Endothelial cell of umbilical vein (primary cell): ENCODE measurements around the gene AFF1. TPM values are rescaled to one million over a fixed set of nuclear protein-coding genes. Genes with fewer than 3 reads are reported as not detected.
A peak's percentile ranks its signal among the peaks of the same experiment; 100 is the strongest.

Experiments used
- BruUV-seq: library from RNA; stranded (reverse); fragments of 400-500 nt; replicated peaks from 2 replicates; lab custom pipeline; 2021; lab: Mats Ljungman, UMichigan
- CTCF ChIA-PET: fragments of 300-600, 350-600 bp; sonication (Branson Sonifier 250); formaldehyde crosslinking; loops from one replicate; lab custom pipeline; 2021; ENCODE audit warnings: antibody characterized with exemption, inconsistent platforms; lab: Charles Lee
- POLR2A ChIA-PET: fragments of 300-600, 350-600 bp; sonication (Branson Sonifier 250); formaldehyde crosslinking; loops from one replicate; lab custom pipeline; 2021; ENCODE audit warnings: antibody characterized with exemption, inconsistent platforms; lab: Charles Lee
- DNase-seq: peaks from one replicate; pipeline ENCODE4 v3.0.0-alpha.2; 2011; ENCODE audit warnings: low read depth, low spot score
- FAIRE-seq: peaks from 2 replicates; lab custom pipeline; 2011; peaks lifted over from hg19 to GRCh38; lab: Jason Lieb, UNC
- H2AFZ ChIP-seq: 2 replicates; pipeline ENCODE4 v1.6.0; 2012; ENCODE audit warnings: low read depth, low read length, control low read depth, inconsistent platforms
- H3K27ac ChIP-seq: 2 replicates; pipeline ENCODE4 v1.5.1; 2011; ENCODE audit warnings: low read depth, mild to moderate bottlenecking, control low read depth, low read length, moderate library complexity; ENCODE audit not compliant: insufficient read depth
- H3K27me3 ChIP-seq, 2 experiments: 2 replicates each; pipeline versions ENCODE4 v1.6.0 to v1.6.1; 2011; ENCODE audit warnings: low read length in 2 of 2, mixed read lengths in 1 of 2; ENCODE audit not compliant: control insufficient read depth in 2 of 2, insufficient read depth in 2 of 2
- H3K36me3 ChIP-seq, 2 experiments: 2 replicates in 1 of 2; 3 replicates in 1 of 2; pipeline ENCODE4 v1.5.1; 2011; ENCODE audit warnings: low read length in 2 of 2, mild to moderate bottlenecking in 1 of 2, moderate library complexity in 1 of 2; ENCODE audit not compliant: control insufficient read depth in 2 of 2, insufficient read depth in 2 of 2; ENCODE audit errors: extremely low read depth in 1 of 2
- H3K4me1 ChIP-seq: 3 replicates; pipeline ENCODE4 v1.5.1; 2011; ENCODE audit warnings: mild to moderate bottlenecking, low read length; ENCODE audit not compliant: control insufficient read depth, insufficient read depth; ENCODE audit errors: extremely low read depth
- H3K4me2 ChIP-seq: 2 replicates; pipeline ENCODE4 v1.6.1; 2011; ENCODE audit warnings: low read length, control low read depth, mixed read lengths; ENCODE audit not compliant: insufficient read depth
- H3K4me3 ChIP-seq, 3 experiments: fragments of 200-600 bp in 1 of 3; sonication (generic), shearing (Covaris generic) in 1 of 3; replicated peaks in 1 of 3; 2 replicates each; pipeline ENCODE4 v1.5.1; 2011 to 2016; ENCODE audit warnings: control low read depth in 3 of 3, low read length in 3 of 3, mild to moderate bottlenecking in 2 of 3, inconsistent platforms in 1 of 3, low read depth in 1 of 3, moderate library complexity in 1 of 3; ENCODE audit not compliant: insufficient read depth in 1 of 3
- H3K79me2 ChIP-seq: 2 replicates; pipeline ENCODE4 v1.6.0; 2012; ENCODE audit warnings: low read length, inconsistent platforms; ENCODE audit not compliant: control insufficient read depth, insufficient read depth
- H3K9ac ChIP-seq: replicated peaks from 2 replicates; pipeline ENCODE3; 2011; ENCODE audit warnings: low read length, control low read depth; ENCODE audit not compliant: insufficient read depth; ENCODE audit errors: extremely low read depth
- H3K9me1 ChIP-seq: replicated peaks from 3 replicates; pipeline ENCODE4 v1.6.0; 2011; ENCODE audit warnings: mild to moderate bottlenecking, low read length; ENCODE audit not compliant: control insufficient read depth, insufficient read depth; ENCODE audit errors: extremely low read depth
- H3K9me3 ChIP-seq: replicated peaks from 2 replicates; pipeline ENCODE4 v1.5.1; 2012; ENCODE audit warnings: low read length, inconsistent platforms; ENCODE audit not compliant: control insufficient read depth, insufficient read depth
- H4K20me1 ChIP-seq: replicated peaks from 2 replicates; pipeline ENCODE3; 2011; ENCODE audit warnings: mild to moderate bottlenecking, low read length; ENCODE audit not compliant: control insufficient read depth, insufficient read depth; ENCODE audit errors: extremely low read depth
- EZH2 ChIP-seq: IDR thresholded peaks from 2 replicates; pipeline ENCODE4 v1.6.1; 2012; ENCODE audit warnings: borderline replicate concordance, low read depth, mild to moderate bottlenecking, moderate library complexity, low read length, inconsistent platforms; ENCODE audit not compliant: severe bottlenecking
- FOS ChIP-seq: IDR thresholded peaks from 2 replicates; pipeline ENCODE4 v1.6.1; 2011; ENCODE audit warnings: mild to moderate bottlenecking, low read length, moderate library complexity, borderline replicate concordance; ENCODE audit not compliant: insufficient read depth
- GATA2 ChIP-seq: IDR thresholded peaks from 2 replicates; pipeline ENCODE4 v1.7.0; 2011; ENCODE audit warnings: low read depth, mild to moderate bottlenecking, moderate library complexity, mixed read lengths, low read length; ENCODE audit not compliant: insufficient read length, insufficient read depth
- JUN ChIP-seq: IDR thresholded peaks from 2 replicates; pipeline ENCODE4 v1.6.1; 2011; ENCODE audit warnings: borderline replicate concordance, low read depth; ENCODE audit not compliant: insufficient read length, insufficient read depth
- POLR2A ChIP-seq: IDR thresholded peaks from 2 replicates; pipeline ENCODE4 v1.6.1; 2012; ENCODE audit warnings: low read depth, mild to moderate bottlenecking, control low read depth, low read length
- POLR2AphosphoS5 ChIP-seq: IDR thresholded peaks from 2 replicates; pipeline ENCODE4 v1.6.1; 2012; ENCODE audit warnings: low read depth, mild to moderate bottlenecking, control low read depth, low read length, moderate library complexity; ENCODE audit not compliant: insufficient read depth
- dilution Hi-C: fragments of 300-500 bp; cut with MboI; formaldehyde crosslinking; loops from one replicate; pipeline ENCODE4 v1.15.0; 2019; ENCODE audit warnings: low sequenced_read_pairs; ENCODE audit not compliant: extremely low pct_ligation_motif_present
- intact Hi-C: fragments of 100-400 bp; cut with micrococcal nuclease; formaldehyde crosslinking; loops from one replicate; pipeline ENCODE4 v1.10.0; 2022
- polyA plus RNA-seq, 4 experiments: library from polyadenylated mRNA; depleted of rRNA in 3 of 4; stranded (reverse) in 3 of 4; unstranded in 1 of 4; fragments of >200 nt; gene quantifications; 2 replicates each; pipeline versions ENCODE4 v1.2.1 to v1.2.3, GENCODE V29; 2011 to 2012; ENCODE audit warnings: missing spikeins in 1 of 4
- total RNA-seq: library from RNA; stranded (reverse); gene quantifications from 2 replicates; pipeline ENCODE4 v1.2.3, GENCODE V29; 2021
- TF ChIP-seq, protein P1 (sequence below): IDR thresholded peaks from 2 replicates; pipeline ENCODE4 v1.6.1; 2011; ENCODE audit not compliant: insufficient read depth, insufficient read length
- TF ChIP-seq, protein P2 (sequence below), 2 donors: IDR thresholded peaks; 1 replicate in 1 of 2; 2 replicates in 1 of 2; pipeline ENCODE4 v1.5.1; 2011; ENCODE audit warnings: low read length in 2 of 2, mild to moderate bottlenecking in 2 of 2, moderate library complexity in 2 of 2, control low read depth in 1 of 2, inconsistent platforms in 1 of 2, low read depth in 1 of 2; ENCODE audit not compliant: insufficient read depth in 1 of 2; ENCODE audit errors: extremely low read depth in 1 of 2

The AFF1 gene
- total and polyA plus RNA-seq, 2 donors (not counting 3 experiments of a cell fraction or from before 2014, with no cell fraction given) = 26.2 to 106 TPM

DNA sequence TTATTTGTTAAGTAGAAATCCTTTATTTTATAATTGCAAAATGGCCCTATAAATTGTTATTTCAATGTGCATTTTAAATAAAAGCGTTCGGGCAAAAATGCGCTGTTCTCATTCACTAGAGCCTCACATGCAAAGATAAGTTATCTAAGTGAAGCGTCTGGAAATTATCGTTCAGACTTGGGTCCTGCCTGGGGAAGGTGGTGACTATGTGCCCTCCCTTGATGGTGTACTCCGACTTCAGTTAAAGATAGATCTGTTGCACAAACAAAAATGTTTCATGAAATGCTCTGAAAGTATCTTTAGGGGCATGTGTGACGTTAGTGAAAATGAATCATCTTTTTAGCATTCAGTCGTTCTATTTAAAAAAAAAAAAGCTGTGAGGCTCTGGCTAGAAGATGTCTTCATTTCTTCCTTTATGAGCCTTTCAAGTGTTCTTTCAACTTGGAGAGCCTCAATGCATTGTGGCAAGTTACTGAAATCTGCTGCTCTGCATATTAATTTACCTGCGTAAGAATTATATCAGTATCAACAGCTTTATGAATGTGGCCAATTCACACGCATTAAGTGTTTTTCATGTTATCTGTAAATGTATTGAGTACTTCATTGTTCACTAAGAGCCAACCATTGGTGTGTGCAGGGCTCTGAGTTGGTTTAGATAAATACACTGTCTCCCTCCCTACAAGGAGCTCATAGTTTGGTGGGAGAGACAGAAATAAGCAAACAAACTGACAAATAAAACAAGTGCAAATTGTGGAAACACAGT, 83.0 kb downstream of the AFF1 start:
- dilution Hi-C loops = no loop called here
- Histone ChIP-seq H3K4me1 (peaks cover 27% of the 10 kb centered on the region), H3K36me3 (no peaks in the 10 kb centered on the region), H3K4me3 (no peak overlapping the region), H3K27ac (no peak overlapping the region), H3K79me2 (peaks cover 83% of the 10 kb centered on the region), H3K9me1 (peaks cover 3% of the 10 kb centered on the region), H3K9ac (no peak overlapping the region), H3K9me3 (no peaks in the 10 kb centered on the region), H2AFZ (no peak overlapping the region), H3K27me3 (no peaks in the 10 kb centered on the region), H3K4me2 (no peak overlapping the region), H4K20me1 (no peaks in the 10 kb centered on the region)
- BruUV-seq = no TSS peak
- POLR2A ChIA-PET = interaction anchor here (1.5 kb wide), 1 partner anchor 15 kb away, joined by 3 read pairs; no protein-coding TSS in a partner anchor
- intact Hi-C loops = no loop called here
- CTCF ChIA-PET = interaction anchor here (0.7 to 1.4 kb wide), 6 partner anchors 9 to 96 kb away, joined by 3 to 5 read pairs (median 3); no protein-coding TSS in a partner anchor
- no peak for DNase-seq
- FAIRE-seq = no peak
- TF ChIP-seq GATA2 (no peak), FOS (peak; percentile 6), POLR2A (no peak)
- TF ChIP-seq, protein P1, sequence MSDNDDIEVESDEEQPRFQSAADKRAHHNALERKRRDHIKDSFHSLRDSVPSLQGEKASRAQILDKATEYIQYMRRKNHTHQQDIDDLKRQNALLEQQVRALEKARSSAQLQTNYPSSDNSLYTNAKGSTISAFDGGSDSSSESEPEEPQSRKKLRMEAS = no peak

DNA sequence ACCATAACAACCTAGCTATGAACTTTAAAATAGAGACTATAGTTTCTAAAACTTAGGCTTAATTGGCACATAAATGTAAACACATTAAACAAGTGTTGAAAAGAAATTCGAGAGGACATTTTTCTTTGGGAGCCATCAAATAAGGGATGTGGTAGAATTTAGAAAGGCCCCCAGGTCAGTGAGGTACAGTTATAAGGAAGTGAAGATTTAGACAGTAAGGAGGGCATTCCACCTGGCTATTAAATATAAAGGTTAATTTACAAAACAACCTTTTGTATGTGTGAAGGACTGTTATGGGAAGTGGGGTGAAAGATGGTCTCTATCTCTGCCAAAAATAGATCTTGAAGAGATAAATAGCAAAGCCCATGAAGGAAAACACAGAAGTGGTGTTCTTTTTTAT, 83.9 kb downstream of the AFF1 start:
- no peak for TF ChIP-seq POLR2A
- no peak for TF ChIP-seq JUN
- no peak for TF ChIP-seq FOS
- TF ChIP-seq, protein P2, sequence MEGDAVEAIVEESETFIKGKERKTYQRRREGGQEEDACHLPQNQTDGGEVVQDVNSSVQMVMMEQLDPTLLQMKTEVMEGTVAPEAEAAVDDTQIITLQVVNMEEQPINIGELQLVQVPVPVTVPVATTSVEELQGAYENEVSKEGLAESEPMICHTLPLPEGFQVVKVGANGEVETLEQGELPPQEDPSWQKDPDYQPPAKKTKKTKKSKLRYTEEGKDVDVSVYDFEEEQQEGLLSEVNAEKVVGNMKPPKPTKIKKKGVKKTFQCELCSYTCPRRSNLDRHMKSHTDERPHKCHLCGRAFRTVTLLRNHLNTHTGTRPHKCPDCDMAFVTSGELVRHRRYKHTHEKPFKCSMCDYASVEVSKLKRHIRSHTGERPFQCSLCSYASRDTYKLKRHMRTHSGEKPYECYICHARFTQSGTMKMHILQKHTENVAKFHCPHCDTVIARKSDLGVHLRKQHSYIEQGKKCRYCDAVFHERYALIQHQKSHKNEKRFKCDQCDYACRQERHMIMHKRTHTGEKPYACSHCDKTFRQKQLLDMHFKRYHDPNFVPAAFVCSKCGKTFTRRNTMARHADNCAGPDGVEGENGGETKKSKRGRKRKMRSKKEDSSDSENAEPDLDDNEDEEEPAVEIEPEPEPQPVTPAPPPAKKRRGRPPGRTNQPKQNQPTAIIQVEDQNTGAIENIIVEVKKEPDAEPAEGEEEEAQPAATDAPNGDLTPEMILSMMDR (IDR thresholded peaks at IDR 0.05; ENCODE audit: extremely low read depth in 1 of 2, insufficient read depth in 1 of 2, low read depth in 1 of 2, low read length in 2 of 2) = no peak
- no peak for TF ChIP-seq EZH2
- no peak for TF ChIP-seq POLR2AphosphoS5
- FAIRE-seq (no peak), DNase-seq (no peak)
- Histone ChIP-seq H3K4me1 (peaks cover 20% of the 10 kb centered on the region), H3K4me2 (no peak overlapping the region), H4K20me1 (no peaks in the 10 kb centered on the region), H3K9me3 (no peaks in the 10 kb centered on the region), H2AFZ (no peak overlapping the region), H3K27me3 (no peaks in the 10 kb centered on the region), H3K79me2 (peaks cover 82% of the 10 kb centered on the region), H3K4me3 (no peak overlapping the region), H3K27ac (no peak overlapping the region), H3K9ac (no peak overlapping the region), H3K9me1 (peaks cover 3% of the 10 kb centered on the region), H3K36me3 (no peaks in the 10 kb centered on the region)
- BruUV-seq = no TSS peak
- intact Hi-C loops = no loop called here
- dilution Hi-C loops = no loop called here
- POLR2A ChIA-PET = interaction anchor here (1.5 kb wide), 1 partner anchor 14 kb away, joined by 3 read pairs; no protein-coding TSS in a partner anchor
- CTCF ChIA-PET = interaction anchor here (1.0 to 1.4 kb wide), 3 partner anchors 13 to 96 kb away, joined by 3 to 5 read pairs (median 3); no protein-coding TSS in a partner anchor
